ENCODE data around the gene ANKRA2.

The ANKRA2 gene

DNA sequence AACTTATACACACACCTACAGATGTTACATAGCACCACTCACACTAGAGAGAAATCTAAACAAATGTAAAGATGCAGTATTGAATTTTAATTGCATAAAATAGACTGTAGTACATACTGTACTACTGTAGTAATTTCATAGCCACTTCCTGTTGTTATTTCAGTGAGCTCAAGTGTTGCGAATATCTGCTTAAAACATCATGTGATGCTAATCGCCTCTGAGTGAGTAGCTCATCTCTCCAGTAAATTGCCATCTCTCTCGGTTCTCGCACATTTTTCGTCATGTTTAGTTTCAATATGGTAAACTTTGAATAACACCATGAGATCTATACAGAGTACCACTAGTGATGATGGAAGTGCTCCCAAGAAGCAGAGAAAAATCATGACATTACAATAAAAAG is 38.6 kb upstream of the ANKRA2 start:
- H3K36me3 ChIP-seq (ENCODE audit: control insufficient read depth, low read length), result no peaks in the 10 kb centered on the region
- H3K27me3 ChIP-seq (ENCODE audit: control insufficient read depth, low read length), result peaks cover 2% of the 10 kb centered on the region; the same call in 1 of the 2 replicates
- H3K4me3 ChIP-seq (ENCODE audit: low read length), result no peak overlapping the region
- H3K9me2 ChIP-seq (replicated peaks; ENCODE audit: control insufficient read depth, low read length), result no peaks in the 10 kb centered on the region
- 0 out of 2 replicates have a peak, but pooled peaks cover 5% of the 10 kb centered on the region for H3K9me3 ChIP-seq (ENCODE audit: control insufficient read depth, insufficient read depth, low read length)
- no peaks in the 10 kb centered on the region for H3K79me2 ChIP-seq (ENCODE audit: control insufficient read depth, low read length)
- TF ChIP-seq, protein P1, sequence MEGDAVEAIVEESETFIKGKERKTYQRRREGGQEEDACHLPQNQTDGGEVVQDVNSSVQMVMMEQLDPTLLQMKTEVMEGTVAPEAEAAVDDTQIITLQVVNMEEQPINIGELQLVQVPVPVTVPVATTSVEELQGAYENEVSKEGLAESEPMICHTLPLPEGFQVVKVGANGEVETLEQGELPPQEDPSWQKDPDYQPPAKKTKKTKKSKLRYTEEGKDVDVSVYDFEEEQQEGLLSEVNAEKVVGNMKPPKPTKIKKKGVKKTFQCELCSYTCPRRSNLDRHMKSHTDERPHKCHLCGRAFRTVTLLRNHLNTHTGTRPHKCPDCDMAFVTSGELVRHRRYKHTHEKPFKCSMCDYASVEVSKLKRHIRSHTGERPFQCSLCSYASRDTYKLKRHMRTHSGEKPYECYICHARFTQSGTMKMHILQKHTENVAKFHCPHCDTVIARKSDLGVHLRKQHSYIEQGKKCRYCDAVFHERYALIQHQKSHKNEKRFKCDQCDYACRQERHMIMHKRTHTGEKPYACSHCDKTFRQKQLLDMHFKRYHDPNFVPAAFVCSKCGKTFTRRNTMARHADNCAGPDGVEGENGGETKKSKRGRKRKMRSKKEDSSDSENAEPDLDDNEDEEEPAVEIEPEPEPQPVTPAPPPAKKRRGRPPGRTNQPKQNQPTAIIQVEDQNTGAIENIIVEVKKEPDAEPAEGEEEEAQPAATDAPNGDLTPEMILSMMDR (IDR thresholded peaks at IDR 0.05; ENCODE audit: low read depth, low read length, poor library complexity, severe bottlenecking), result no peak
- TF ChIP-seq EZH2phosphoT487 (IDR thresholded peaks at IDR 0.05; ENCODE audit: borderline replicate concordance, low read length), result no peak
- no peaks in the 10 kb centered on the region for H4K20me1 ChIP-seq (ENCODE audit: control insufficient read depth, insufficient read depth, low read depth, low read length)
- no peaks in the 10 kb centered on the region for H3K4me1 ChIP-seq (ENCODE audit: control insufficient read depth, low read length)
- no peaks in the 10 kb centered on the region for H3F3A ChIP-seq (ENCODE audit: control insufficient read depth, insufficient read depth)
- no peak overlapping the region for H3K27ac ChIP-seq (ENCODE audit: low read depth, low read length)
- H3K4me2 ChIP-seq (ENCODE audit: low read length), result no peak overlapping the region

DNA sequence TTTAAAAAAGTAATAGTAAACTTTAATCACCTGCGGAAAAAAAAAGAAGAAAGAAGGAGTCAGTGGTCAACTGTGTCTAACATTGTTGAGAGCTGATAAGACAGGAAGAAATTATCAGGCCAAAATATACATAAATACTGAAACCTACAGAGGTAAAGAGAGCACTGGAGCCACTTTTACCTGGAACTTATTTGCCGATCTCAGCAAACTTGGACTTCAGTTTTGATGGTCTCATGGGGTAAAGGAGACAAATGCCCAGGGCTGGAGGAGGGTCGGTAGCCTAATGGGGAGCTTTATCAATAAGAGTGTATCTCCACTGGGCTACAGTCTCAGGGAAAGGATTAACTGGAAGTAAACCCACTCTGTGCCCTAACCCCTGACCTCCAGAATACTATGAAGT is 33.9 kb upstream of the ANKRA2 start:
- Histone ChIP-seq H3K27ac (ENCODE audit: low read depth, low read length) (no peak overlapping the region), H3K4me3 (ENCODE audit: low read length) (no peak overlapping the region), H3K4me2 (ENCODE audit: low read length) (no peak overlapping the region), H3K27me3 (ENCODE audit: control insufficient read depth, low read length) (peaks cover 2% of the 10 kb centered on the region; the same call in 1 of the 2 replicates), H3K36me3 (ENCODE audit: control insufficient read depth, low read length) (no peaks in the 10 kb centered on the region), H3F3A (ENCODE audit: control insufficient read depth, insufficient read depth) (no peaks in the 10 kb centered on the region), H3K79me2 (ENCODE audit: control insufficient read depth, low read length) (no peaks in the 10 kb centered on the region), H3K4me1 (ENCODE audit: control insufficient read depth, low read length) (no peaks in the 10 kb centered on the region), H3K9me3 (ENCODE audit: control insufficient read depth, insufficient read depth, low read length) (0 out of 2 replicates have a peak, but pooled peaks cover 5% of the 10 kb centered on the region), H3K9me2 (replicated peaks; ENCODE audit: control insufficient read depth, low read length) (no peaks in the 10 kb centered on the region), H4K20me1 (ENCODE audit: control insufficient read depth, insufficient read depth, low read depth, low read length) (no peaks in the 10 kb centered on the region)
- TF ChIP-seq, protein P1 (IDR thresholded peaks at IDR 0.05; ENCODE audit: low read depth, low read length, poor library complexity, severe bottlenecking), result no peak
- TF ChIP-seq EZH2phosphoT487 (IDR thresholded peaks at IDR 0.05; ENCODE audit: borderline replicate concordance, low read length), result no peak

DNA sequence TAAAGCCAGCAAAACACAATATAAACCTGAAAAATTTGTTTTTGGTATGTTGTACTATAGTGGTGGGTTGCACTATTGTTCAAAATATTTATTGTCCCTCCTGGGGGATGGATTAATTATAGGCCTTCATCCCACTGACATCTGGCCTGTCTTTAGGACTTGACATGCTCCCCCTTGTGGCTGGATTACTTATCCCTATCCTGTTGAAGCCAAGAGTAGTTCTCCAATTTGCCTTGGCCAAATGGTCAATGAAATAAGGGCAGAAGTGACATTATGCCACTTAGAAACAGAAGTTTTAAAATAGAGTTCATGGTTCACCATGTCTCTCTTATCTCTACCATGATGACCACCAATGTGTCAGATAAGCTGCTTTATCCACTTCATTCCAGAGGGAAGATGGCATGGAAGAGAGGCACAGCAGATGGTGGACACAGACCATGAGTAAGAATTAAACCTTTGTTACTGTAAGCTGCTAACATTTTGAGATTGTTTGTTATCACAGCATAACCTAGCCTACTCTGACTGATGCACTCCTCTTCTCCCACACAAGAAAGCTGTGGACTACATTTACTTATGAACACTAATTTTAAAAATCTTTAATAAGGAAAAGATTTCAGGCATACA is 31.4 kb upstream of the ANKRA2 start:
- Histone ChIP-seq H3K4me1 (ENCODE audit: control insufficient read depth, low read length) (no peaks in the 10 kb centered on the region), H3K4me2 (ENCODE audit: low read length) (no peak overlapping the region), H3K9me3 (ENCODE audit: control insufficient read depth, insufficient read depth, low read length) (0 out of 2 replicates have a peak, but pooled peaks cover 4% of the 10 kb centered on the region), H3K4me3 (ENCODE audit: low read length) (no peak overlapping the region), H3F3A (ENCODE audit: control insufficient read depth, insufficient read depth) (no peaks in the 10 kb centered on the region), H4K20me1 (ENCODE audit: control insufficient read depth, insufficient read depth, low read depth, low read length) (no peaks in the 10 kb centered on the region), H3K27ac (ENCODE audit: low read depth, low read length) (no peak overlapping the region), H3K36me3 (ENCODE audit: control insufficient read depth, low read length) (no peaks in the 10 kb centered on the region), H3K27me3 (ENCODE audit: control insufficient read depth, low read length) (peaks cover 2% of the 10 kb centered on the region; the same call in 1 of the 2 replicates), H3K79me2 (ENCODE audit: control insufficient read depth, low read length) (no peaks in the 10 kb centered on the region), H3K9me2 (replicated peaks; ENCODE audit: control insufficient read depth, low read length) (no peaks in the 10 kb centered on the region)
- no peak for TF ChIP-seq EZH2phosphoT487 (IDR thresholded peaks at IDR 0.05; ENCODE audit: borderline replicate concordance, low read length)
- TF ChIP-seq, protein P1 (IDR thresholded peaks at IDR 0.05; ENCODE audit: low read depth, low read length, poor library complexity, severe bottlenecking), result peak; percentile 77
